Fibroblast of mammary gland (primary cell): Measurements from ENCODE around the gene RALBP1.

Experiments used
- DNase-seq: peaks from one replicate; pipeline ENCODE4 v3.0.0-alpha.2; 2010; ENCODE audit warnings: low read depth
- H3K4me3 ChIP-seq: 2 replicates; pipeline ENCODE4 v1.5.1; 2011; ENCODE audit warnings: low read depth, mild to moderate bottlenecking, low read length, moderate library complexity; ENCODE audit not compliant: control insufficient read depth
- CTCF ChIP-seq: conservative IDR thresholded peaks from 2 replicates; pipeline ENCODE4 v1.5.1; 2011; ENCODE audit warnings: low read depth, low read length, inconsistent platforms; ENCODE audit not compliant: control insufficient read depth, insufficient read depth

RALBP1 gene

GRCh38 chr18:9488538-9488937 lies 13.2 kb downstream of the RALBP1 start:
- DNase-seq, result no peak
- no peak for TF ChIP-seq CTCF
- H3K4me3 ChIP-seq, result no peak overlapping the region

DNA sequence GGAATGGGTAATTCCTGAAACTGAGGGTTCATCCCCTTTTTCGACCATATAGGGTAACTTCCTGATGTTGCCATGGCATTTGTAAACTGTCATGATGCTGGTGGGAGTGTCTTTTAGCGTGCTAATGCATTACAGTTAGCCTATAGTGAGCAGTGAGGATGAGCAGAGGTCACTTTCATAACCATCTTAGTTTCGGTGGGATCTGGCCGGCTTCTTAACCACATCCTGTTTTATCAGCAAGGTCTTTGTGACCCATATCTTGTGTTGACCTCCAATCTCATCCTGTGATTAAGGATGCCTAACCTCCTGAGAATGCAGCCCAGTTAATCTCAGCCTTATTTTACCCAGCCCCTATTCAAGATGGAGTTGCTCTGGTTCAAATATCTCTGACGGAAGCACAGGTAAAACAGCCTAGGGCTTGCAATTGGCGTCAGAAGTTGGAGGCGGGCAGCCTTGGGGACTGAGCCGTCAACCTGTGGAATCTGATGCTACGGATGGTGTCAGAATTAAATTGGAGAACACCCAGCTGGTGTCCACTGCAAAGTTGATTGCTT lies 19.5 kb downstream of the RALBP1 start:
- H3K4me3 ChIP-seq, result no peak overlapping the region
- DNase-seq, result peak; percentile 42
- no peak for TF ChIP-seq CTCF

DNA sequence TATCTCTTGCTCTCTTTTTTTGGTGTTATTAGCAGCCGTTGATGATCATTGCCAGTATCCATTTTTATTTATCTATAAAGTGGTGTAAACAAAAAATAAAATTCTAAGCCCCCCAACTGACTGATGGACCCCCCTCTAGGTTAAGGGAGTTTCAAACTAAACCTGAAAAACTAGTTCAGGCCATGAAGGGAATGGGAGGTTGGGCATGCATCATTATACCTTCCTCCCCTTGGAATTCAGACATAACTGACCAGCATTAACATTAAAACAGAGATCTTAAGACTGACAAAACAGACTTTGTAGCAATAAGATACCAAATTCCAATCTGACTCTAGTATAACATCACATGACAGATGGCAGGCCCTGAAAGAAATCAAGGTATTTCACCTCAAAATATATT lies 20.2 kb downstream of the RALBP1 start:
- no peak for DNase-seq
- no peak overlapping the region for H3K4me3 ChIP-seq
- no peak for TF ChIP-seq CTCF

DNA sequence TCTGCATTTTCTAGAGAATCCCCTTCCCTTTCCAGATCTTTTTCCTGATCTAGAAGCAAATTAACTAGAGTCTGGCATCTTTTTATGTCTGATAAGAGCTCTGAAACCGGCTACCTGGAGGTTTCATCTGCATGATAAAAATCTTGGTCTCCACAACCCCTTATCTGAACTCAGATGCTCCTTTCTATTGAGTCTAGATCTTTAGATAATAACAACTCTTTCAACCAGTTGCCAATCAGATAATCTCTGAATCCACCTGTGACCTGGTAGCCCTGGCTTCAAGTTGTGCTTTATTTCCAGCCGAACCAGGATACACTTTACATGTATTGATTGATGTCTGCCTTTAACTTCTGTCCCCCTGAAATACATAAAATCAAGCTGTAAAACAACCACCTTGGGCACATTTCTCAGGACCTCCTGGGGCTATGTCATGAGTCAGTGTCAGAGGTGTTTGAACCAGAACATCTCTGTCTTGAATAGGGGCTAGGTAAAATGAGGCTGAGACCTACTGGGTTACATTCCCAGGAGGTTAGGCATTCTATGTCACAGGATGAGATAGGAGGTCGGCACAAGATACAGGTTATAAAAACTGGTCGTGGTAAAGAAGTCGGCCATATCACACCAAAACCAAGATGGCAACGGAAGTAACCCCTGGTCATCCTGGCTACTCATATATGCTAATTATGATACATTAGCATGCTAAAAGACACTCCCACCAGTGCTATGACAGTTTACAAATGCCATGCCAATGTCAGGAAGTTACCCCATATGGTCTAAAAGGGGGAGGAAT lies 20.8 kb downstream of the RALBP1 start:
- TF ChIP-seq CTCF, result no peak
- no peak overlapping the region for H3K4me3 ChIP-seq
- DNase-seq, result no peak

- no peak overlapping the region for H3K4me3 ChIP-seq
- DNase-seq, result no peak
- no peak for TF ChIP-seq CTCF
These were observed 30.9 kb downstream of the RALBP1 start for GRCh38 chr18:9506046-9506792.

GRCh38 chr18:9507565-9508088 lies 32.3 kb downstream of the RALBP1 start:
- no peak for DNase-seq
- H3K4me3 ChIP-seq, result no peak overlapping the region
- TF ChIP-seq CTCF, result no peak
